22Rv1 (cell line): ENCODE data around the gene KRTAP1-5.

Source experiments
- ZFX ChIP-seq: fragments of 450-650 bp; IDR thresholded peaks from 2 replicates; pipeline ENCODE4 v1.6.1; 2017; ENCODE audit warnings: antibody characterized with exemption, borderline replicate concordance
- TF ChIP-seq, protein P1 (sequence below): fragments of 450-650 bp; IDR thresholded peaks from 2 replicates; pipeline ENCODE4 v1.5.1; 2017; ENCODE audit warnings: mild to moderate bottlenecking

DNA sequence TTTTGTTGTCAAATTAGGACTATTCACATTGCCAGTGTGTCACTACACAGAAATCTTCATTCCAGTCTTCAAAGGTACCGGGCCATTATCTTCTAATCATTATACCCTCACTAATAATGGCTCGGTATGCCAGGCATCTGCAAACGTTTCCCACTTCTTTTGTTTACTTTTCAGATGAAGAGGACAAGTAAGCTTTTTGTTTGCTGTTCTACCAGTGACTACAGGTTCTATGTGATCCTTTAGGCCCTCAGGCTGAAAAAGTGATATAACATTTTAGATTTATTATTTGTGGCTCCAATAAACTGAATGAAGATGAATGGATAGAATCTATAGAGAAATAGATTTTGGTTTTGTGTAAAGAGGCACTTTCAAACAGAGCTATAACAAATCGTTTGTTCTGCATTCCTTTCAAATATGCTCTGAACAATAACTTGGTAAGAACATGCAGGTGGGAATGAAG lies 17.7 kb downstream of the KRTAP1-5 start:
- TF ChIP-seq, protein P1, sequence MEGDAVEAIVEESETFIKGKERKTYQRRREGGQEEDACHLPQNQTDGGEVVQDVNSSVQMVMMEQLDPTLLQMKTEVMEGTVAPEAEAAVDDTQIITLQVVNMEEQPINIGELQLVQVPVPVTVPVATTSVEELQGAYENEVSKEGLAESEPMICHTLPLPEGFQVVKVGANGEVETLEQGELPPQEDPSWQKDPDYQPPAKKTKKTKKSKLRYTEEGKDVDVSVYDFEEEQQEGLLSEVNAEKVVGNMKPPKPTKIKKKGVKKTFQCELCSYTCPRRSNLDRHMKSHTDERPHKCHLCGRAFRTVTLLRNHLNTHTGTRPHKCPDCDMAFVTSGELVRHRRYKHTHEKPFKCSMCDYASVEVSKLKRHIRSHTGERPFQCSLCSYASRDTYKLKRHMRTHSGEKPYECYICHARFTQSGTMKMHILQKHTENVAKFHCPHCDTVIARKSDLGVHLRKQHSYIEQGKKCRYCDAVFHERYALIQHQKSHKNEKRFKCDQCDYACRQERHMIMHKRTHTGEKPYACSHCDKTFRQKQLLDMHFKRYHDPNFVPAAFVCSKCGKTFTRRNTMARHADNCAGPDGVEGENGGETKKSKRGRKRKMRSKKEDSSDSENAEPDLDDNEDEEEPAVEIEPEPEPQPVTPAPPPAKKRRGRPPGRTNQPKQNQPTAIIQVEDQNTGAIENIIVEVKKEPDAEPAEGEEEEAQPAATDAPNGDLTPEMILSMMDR, result no peak
- TF ChIP-seq ZFX, result no peak
